ENCODE data around the gene ZBTB24.

DNA sequence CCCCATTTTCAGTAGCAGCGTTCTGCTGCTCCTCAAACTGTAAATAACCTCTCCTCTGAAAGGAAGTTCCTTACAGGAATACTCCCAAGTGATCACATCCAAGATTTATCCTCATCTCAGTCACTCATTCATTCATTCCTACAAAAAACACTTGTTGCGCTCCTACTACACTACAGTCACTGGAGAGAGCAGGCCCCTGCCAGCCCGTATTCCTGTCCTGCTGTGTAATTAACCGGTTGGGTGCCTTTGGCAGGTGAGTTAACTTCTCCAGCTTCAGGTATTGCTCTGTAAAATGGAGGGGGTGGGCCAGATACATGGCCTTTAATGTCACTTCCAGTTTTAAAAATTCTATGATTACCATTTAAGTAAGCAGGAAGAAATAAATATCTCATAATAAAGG lies 15.0 kb upstream of the ZBTB24 start:
- TF ChIP-seq, protein P1, sequence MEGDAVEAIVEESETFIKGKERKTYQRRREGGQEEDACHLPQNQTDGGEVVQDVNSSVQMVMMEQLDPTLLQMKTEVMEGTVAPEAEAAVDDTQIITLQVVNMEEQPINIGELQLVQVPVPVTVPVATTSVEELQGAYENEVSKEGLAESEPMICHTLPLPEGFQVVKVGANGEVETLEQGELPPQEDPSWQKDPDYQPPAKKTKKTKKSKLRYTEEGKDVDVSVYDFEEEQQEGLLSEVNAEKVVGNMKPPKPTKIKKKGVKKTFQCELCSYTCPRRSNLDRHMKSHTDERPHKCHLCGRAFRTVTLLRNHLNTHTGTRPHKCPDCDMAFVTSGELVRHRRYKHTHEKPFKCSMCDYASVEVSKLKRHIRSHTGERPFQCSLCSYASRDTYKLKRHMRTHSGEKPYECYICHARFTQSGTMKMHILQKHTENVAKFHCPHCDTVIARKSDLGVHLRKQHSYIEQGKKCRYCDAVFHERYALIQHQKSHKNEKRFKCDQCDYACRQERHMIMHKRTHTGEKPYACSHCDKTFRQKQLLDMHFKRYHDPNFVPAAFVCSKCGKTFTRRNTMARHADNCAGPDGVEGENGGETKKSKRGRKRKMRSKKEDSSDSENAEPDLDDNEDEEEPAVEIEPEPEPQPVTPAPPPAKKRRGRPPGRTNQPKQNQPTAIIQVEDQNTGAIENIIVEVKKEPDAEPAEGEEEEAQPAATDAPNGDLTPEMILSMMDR (IDR thresholded peaks at IDR 0.05; ENCODE audit: low read depth, low read length): no peak
- TF ChIP-seq POLR2A (IDR thresholded peaks at IDR 0.05; ENCODE audit: extremely low read depth, insufficient read length): no peak
